PC-9 (cell line): Measurements from ENCODE around the gene MYCBPAP. TPM values are rescaled to one million over a fixed set of nuclear protein-coding genes. Genes with fewer than 3 reads are reported as not detected.
A peak's percentile ranks its signal among the peaks of the same experiment; 100 is the strongest.

Experiments
- BruUV-seq: library from RNA; stranded (reverse); fragments of 400-500 nt; replicated peaks from 2 replicates; lab custom pipeline; 2021; lab: Mats Ljungman, UMichigan
- CTCF ChIA-PET: fragments of 300-600 bp; sonication (Branson Sonifier 250); formaldehyde crosslinking; loops from one replicate; lab custom pipeline; 2022; ENCODE audit warnings: antibody characterized with exemption; lab: Charles Lee
- POLR2A ChIA-PET: fragments of 300-600 bp; sonication (Branson Sonifier 250); formaldehyde crosslinking; loops from one replicate; lab custom pipeline; 2022; ENCODE audit warnings: antibody characterized with exemption; ENCODE audit not compliant: unreplicated experiment; lab: Charles Lee
- DNase-seq, 2 experiments: peaks; one replicate each; pipeline versions ENCODE4 v3.0.0 to v3.0.0-alpha.2; 2015 to 2022; ENCODE audit warnings: mixed read lengths in 1 of 2
- H2AFZ ChIP-seq: fragments of 200-600 bp; sonication (generic); 2 replicates; pipeline ENCODE4 v1.8.1; 2017; ENCODE audit warnings: antibody characterized with exemption
- H3F3A ChIP-seq: fragments of 200-600 bp; sonication (generic); 2 replicates; pipeline ENCODE4 v1.8.1; 2017; ENCODE audit warnings: antibody characterized with exemption, mild to moderate bottlenecking, low read depth; ENCODE audit not compliant: insufficient read depth
- H3K27ac ChIP-seq: fragments of 200-600 bp; sonication (generic); 2 replicates; pipeline ENCODE4 v1.6.1; 2016; ENCODE audit warnings: mixed run types
- H3K27me3 ChIP-seq: fragments of 200-600 bp; sonication (generic); 2 replicates; pipeline ENCODE4 v1.6.1; 2016; ENCODE audit warnings: low read depth, mixed run types; ENCODE audit not compliant: insufficient read depth
- H3K36me3 ChIP-seq: fragments of 200-600 bp; sonication (generic); 2 replicates; pipeline ENCODE4 v1.6.1; 2016; ENCODE audit warnings: low read depth, mixed run types
- H3K4me1 ChIP-seq: fragments of 200-600 bp; sonication (generic); replicated peaks from 2 replicates; pipeline ENCODE4 v1.6.1; 2016; ENCODE audit warnings: mixed run types; ENCODE audit not compliant: insufficient read depth
- H3K4me2 ChIP-seq: fragments of 200-600 bp; sonication (generic); 2 replicates; pipeline ENCODE4 v1.6.1; 2017; ENCODE audit warnings: mixed run types
- H3K4me3 ChIP-seq: fragments of 200-600 bp; sonication (generic); 2 replicates; pipeline ENCODE4 v1.6.1; 2016; ENCODE audit warnings: mixed run types
- H3K79me2 ChIP-seq: fragments of 200-600 bp; sonication (generic); 2 replicates; pipeline ENCODE4 v1.6.1; 2017; ENCODE audit warnings: low read depth, mixed run types
- H3K9me2 ChIP-seq: fragments of 200-600 bp; sonication (generic); 2 replicates; pipeline ENCODE4 v1.8.1; 2017; ENCODE audit warnings: mild to moderate bottlenecking; ENCODE audit not compliant: insufficient read depth
- H3K9me3 ChIP-seq: fragments of 200-600 bp; sonication (generic); 2 replicates; pipeline ENCODE4 v1.8.1; 2016; ENCODE audit warnings: low read depth; ENCODE audit not compliant: insufficient read depth
- H4K20me1 ChIP-seq: fragments of 200-600 bp; sonication (generic); 2 replicates; pipeline ENCODE4 v1.8.1; 2017; ENCODE audit not compliant: insufficient read depth
- CTCF ChIP-seq: fragments of 200-600 bp; sonication (generic); conservative IDR thresholded peaks from 2 replicates; pipeline ENCODE4 v1.6.1; 2017; ENCODE audit warnings: mixed run types, antibody characterized with exemption, mild to moderate bottlenecking, moderate library complexity
- EZH2 ChIP-seq: fragments of 200-600 bp; sonication (generic); IDR thresholded peaks from 2 replicates; pipeline ENCODE4 v1.8.0; 2017; ENCODE audit warnings: antibody characterized with exemption, low read depth
- intact Hi-C: fragments of 100-400 bp; cut with micrococcal nuclease; formaldehyde crosslinking; loops from one replicate; pipeline ENCODE4 v1.10.0; 2022; ENCODE audit not compliant: unreplicated experiment
- total RNA-seq: library from RNA; stranded (reverse); gene quantifications from 2 replicates; pipeline ENCODE4 v1.2.3, GENCODE V29; 2021

The MYCBPAP gene
- total RNA-seq, 1 experiment from 2014 or later: 4.9 TPM

- POLR2A ChIA-PET: no interaction called here
- H3F3A ChIP-seq: peaks cover 8% of the 10 kb centered on the region; the same call in 1 of the 2 replicates
- H2AFZ ChIP-seq: no peak overlapping the region
- intact Hi-C loops: loop anchor here (1.0 to 10.0 kb wide), 7 partner anchors 64 to 607 kb away; partner anchors contain the start of gene NME1
- CTCF ChIA-PET: interaction anchor here (0.6 kb wide), 1 partner anchor 152 kb away, joined by 4 read pairs; no protein-coding TSS in a partner anchor
- H3K9me3 ChIP-seq: no peaks in the 10 kb centered on the region
- TF ChIP-seq EZH2: no peak
- H3K36me3 ChIP-seq: no peaks in the 10 kb centered on the region
- H3K4me3 ChIP-seq: peak overlapping the region; percentile 68; the same call in 1 of the 2 replicates
- H3K4me1 ChIP-seq: peaks cover 17% of the 10 kb centered on the region
- no TSS peak for BruUV-seq
- H3K9me2 ChIP-seq: no peaks in the 10 kb centered on the region
- no peaks in the 10 kb centered on the region for H3K27me3 ChIP-seq
- no peak overlapping the region for H3K27ac ChIP-seq
- H4K20me1 ChIP-seq: no peaks in the 10 kb centered on the region
- DNase-seq: no peak
- peak overlapping the region; percentile 96 for H3K4me2 ChIP-seq
- no peaks in the 10 kb centered on the region for H3K79me2 ChIP-seq
Measured at GRCh38 chr17:50546701-50547034, 38.4 kb downstream of the MYCBPAP start.

GRCh38 chr17:50547035-50547735 lies 38.9 kb downstream of the MYCBPAP start, which contains the start of gene SPATA20:
SPATA20 (plus strand) TSS chr17:50547174; CDS start chr17:50547209, 35 bp downstream.
- Histone ChIP-seq H3K79me2 (no peaks in the 10 kb centered on the region), H3K27ac (no peak within 1 kb of the TSS), H3K4me2 (peak within 1 kb of the TSS; percentile 96), H2AFZ (peak within 1 kb of the TSS; percentile 82), H3K27me3 (no peaks in the 10 kb centered on the region), H4K20me1 (no peaks in the 10 kb centered on the region), H3K9me3 (no peaks in the 10 kb centered on the region), H3K9me2 (no peaks in the 10 kb centered on the region), H3K4me1 (peaks cover 17% of the 10 kb centered on the region), H3K36me3 (no peaks in the 10 kb centered on the region), H3K4me3 (peak within 1 kb of the TSS; percentile 68), H3F3A (peaks cover 7% of the 10 kb centered on the region; the same call in 1 of the 2 replicates)
- BruUV-seq: no TSS peak
- TF ChIP-seq EZH2 (no peak), CTCF (peak; percentile 99)
- ChIA-PET POLR2A (no interaction called here), CTCF (interaction anchor here (0.6 to 1.0 kb wide), 3 partner anchors 149 to 238 kb away, joined by 4 to 14 read pairs (median 11); no protein-coding TSS in a partner anchor)
- DNase-seq: peak; percentile 82 to 89
- intact Hi-C loops: loop anchor here (1.0 to 10.0 kb wide), 7 partner anchors 65 to 606 kb away; partner anchors contain the start of gene NME1

GRCh38 chr17:50547736-50548083 lies 39.5 kb downstream of the MYCBPAP start:
- H3K4me1 ChIP-seq: peaks cover 12% of the 10 kb centered on the region
- H3K27me3 ChIP-seq: no peaks in the 10 kb centered on the region
- no peak for DNase-seq
- H3K36me3 ChIP-seq: no peaks in the 10 kb centered on the region
- ChIA-PET CTCF (interaction anchor here (0.7 to 1.0 kb wide), 2 partner anchors 148 to 238 kb away, joined by 11 to 14 read pairs; no protein-coding TSS in a partner anchor), POLR2A (no interaction called here)
- BruUV-seq: TSS peak; percentile 19
- no peaks in the 10 kb centered on the region for H3K79me2 ChIP-seq
- H3K4me3 ChIP-seq: peak overlapping the region; percentile 68
- no peak overlapping the region for H2AFZ ChIP-seq
- H3K27ac ChIP-seq: no peak overlapping the region
- no peaks in the 10 kb centered on the region for H3K9me3 ChIP-seq
- H3K4me2 ChIP-seq: peak overlapping the region; percentile 96
- intact Hi-C loops: loop anchor here (1.0 to 10.0 kb wide), 7 partner anchors 65 to 606 kb away; partner anchors contain the start of gene NME1
- no peaks in the 10 kb centered on the region for H4K20me1 ChIP-seq
- no peaks in the 10 kb centered on the region for H3K9me2 ChIP-seq
- H3F3A ChIP-seq: peaks cover 2% of the 10 kb centered on the region; the same call in 1 of the 2 replicates
- TF ChIP-seq EZH2: no peak
- TF ChIP-seq CTCF: no peak
